Heart right ventricle (tissue), 16 donors: Measurements from ENCODE around the gene RRP1. TPM values are rescaled to one million over a fixed set of nuclear protein-coding genes. Genes with fewer than 3 reads are reported as not detected.

Experiments
- ATAC-seq, 8 donors: fragments of 200-7000 bp; cut with Tn5 transposase; one replicate each; pipeline ENCODE4 v1.9.1; 2020; ENCODE audit warnings: mild to moderate bottlenecking in 8 of 8, moderate library complexity in 8 of 8, moderate number of reproducible peaks in 1 of 8
- DNase-seq, 2 donors: peaks; one replicate each; pipeline ENCODE4 v3.0.0-alpha.2; 2020
- H3K27ac ChIP-seq, 10 donors: fragments of 200-600 bp; sonication (generic) in 2 of 10; one replicate each; pipeline versions ENCODE4 v1.5.0 to v1.8.0; 2020 to 2022; ENCODE audit warnings: mild to moderate bottlenecking in 3 of 10
- H3K27me3 ChIP-seq, 7 donors: fragments of 200-600 bp; one replicate each; pipeline ENCODE4 v1.8.0; 2021 to 2022; ENCODE audit warnings: mild to moderate bottlenecking in 2 of 7
- H3K36me3 ChIP-seq, 9 donors: fragments of 200-600 bp; sonication (generic) in 1 of 9; one replicate each; pipeline versions ENCODE4 v1.5.0 to v1.8.0; 2020 to 2022; ENCODE audit warnings: mild to moderate bottlenecking in 2 of 9
- H3K4me1 ChIP-seq, 9 donors: fragments of 200-600 bp; sonication (generic) in 1 of 9; one replicate each; pipeline versions ENCODE4 v1.5.0 to v1.8.0; 2020 to 2022; ENCODE audit warnings: mild to moderate bottlenecking in 4 of 9
- H3K4me3 ChIP-seq, 10 donors: fragments of 200-600 bp; sonication (generic) in 2 of 10; one replicate each; pipeline versions ENCODE4 v1.5.0 to v1.8.0; 2020 to 2022; ENCODE audit warnings: mild to moderate bottlenecking in 7 of 10, moderate library complexity in 2 of 10
- H3K9me3 ChIP-seq, 11 donors: fragments of 200-600 bp in 10 of 11; sonication (generic) in 2 of 11; one replicate each; pipeline versions ENCODE4 v1.5.0 to v1.8.0; 2013 to 2022; ENCODE audit warnings: mild to moderate bottlenecking in 2 of 11, control low read depth in 1 of 11, moderate library complexity in 1 of 11
- CTCF ChIP-seq, 9 donors: fragments of 200-600 bp; sonication (generic) in 2 of 9; IDR thresholded peaks; one replicate each; pipeline versions ENCODE4 v1.5.0 to v1.8.0; 2021 to 2022; ENCODE audit warnings: antibody characterized with exemption in 9 of 9, mild to moderate bottlenecking in 5 of 9, moderate library complexity in 1 of 9
- WGBS, 2 donors: extraction: QIAGEN DNeasy Blood & Tissue Kit; methylation state at CpG; one replicate each; pipeline ENCODE4 v1.1.7; 2013; ENCODE audit warnings: inconsistent platforms in 1 of 2; 5-methylcytosine and 5-hydroxymethylcytosine counted together
- intact Hi-C, 10 donors: fragments of 100-400 bp; cut with DNase I; formaldehyde crosslinking; loops; one replicate each; pipeline versions ENCODE4 v1.11.1 to v1.14.2; 2022
- polyA plus RNA-seq, 2 donors: library from polyadenylated mRNA; stranded (reverse); fragments of 200-250 nt; gene quantifications; one replicate each; pipeline ENCODE4 v1.2.3, GENCODE V29; 2013
- total RNA-seq, 10 donors: library from RNA; stranded (reverse); fragmentation: NEBNext Ultra II Directional in 3 of 10; extraction: Animal tissue kit (Norgen Biotek cat#: 25700) in 3 of 10; gene quantifications; one replicate each; pipeline versions ENCODE4 v1.2.1 to v1.2.4, GENCODE V29; 2021 to 2023
- donor health status: Arrhythmogenic right ventricular cardiomyopathy.
- donor health status: ischemic (EF 13 %, LVEDD 7.1; RV severe dilation, severe dysfunction).
- donor health status: healthy with polysubstance abuse.
- donor health status: DM: no; HTN: yes; CAD: no.
- donor health status: DM: no; HTN: no; CAD: no.
- donor health status: ischemic (EF 25% LVEDD 6.9; RV normal size, moderate dysfunction).
- donor health status: ischemic (EF 25% LVEDD 5.7; RV mildly dilated, moderate dysfunction).
- donor health status: healthy.
- donor health status: DM: yes; HTN: yes; CAD: no.
- donor health status: Ischemic cardiomyopathy.
- donor health status: ischemic (EF 35%, LVEDD 5.7; RV mildly dilated, moderate dysfunction).
- donor health status: nonischemic (EF 11% LVEDD 7.7; RV severe dilation, severe dysfunction).
- donor health status: DM: yes; HTN: yes; CAD: no.
- donor health status: PGD.
- donor health status: ischemic (EF 29% LVEDD 5.4; RV normal size, mild dysfunction).
- donor health status: nonischemic (EF 23%, LVEDD 6.1; RV moderate dilation, normal function).

The RRP1 gene
- total and polyA plus RNA-seq, 12 donors: 6.3 to 13.9 (median 9.3) TPM

GRCh38 chr21:43792406-43792805 is 3.0 kb downstream of the RRP1 start:
- no peaks in the 10 kb centered on the region for H3K27me3 ChIP-seq
- no peak for TF ChIP-seq CTCF (IDR thresholded peaks at IDR 0.05)
- H3K27ac ChIP-seq: no peak overlapping the region
- H3K4me3 ChIP-seq: no peak overlapping the region
- 92 to 95% methylated on average over 8 of the region's 8 CpGs for WGBS, 2 donors
- intact Hi-C loops: loop anchor here in 1 of 10 donors (5.0 kb wide), 1 partner anchor 50 kb away; no protein-coding TSS in a partner anchor
- H3K4me1 ChIP-seq: peaks cover 6 to 22% (median 19%) of the 10 kb centered on the region in 9 donors
- H3K36me3 ChIP-seq: peaks cover 0 to 67% (median 41%) of the 10 kb centered on the region in 9 donors
- DNase-seq (no peak), ATAC-seq (no peak)
- no peaks in the 10 kb centered on the region for H3K9me3 ChIP-seq

GRCh38 chr21:43793243-43793642 is 3.9 kb downstream of the RRP1 start:
- Histone ChIP-seq H3K27ac (no peak overlapping the region), H3K27me3 (no peaks in the 10 kb centered on the region), H3K36me3 (peaks cover 0 to 76% (median 49%) of the 10 kb centered on the region in 9 donors), H3K9me3 (no peaks in the 10 kb centered on the region), H3K4me3 (no peak overlapping the region), H3K4me1 (peaks cover 6 to 22% (median 19%) of the 10 kb centered on the region in 9 donors)
- 96 to 97% methylated on average over 16 of the region's 16 CpGs for WGBS, 2 donors
- intact Hi-C loops: loop anchor here in 1 of 10 donors (5.0 kb wide), 1 partner anchor 51 kb away; no protein-coding TSS in a partner anchor
- ATAC-seq: no peak
- TF ChIP-seq CTCF (IDR thresholded peaks at IDR 0.05): no peak
- no peak for DNase-seq

- Histone ChIP-seq H3K27ac (no peak overlapping the region), H3K9me3 (no peaks in the 10 kb centered on the region), H3K27me3 (no peaks in the 10 kb centered on the region), H3K4me1 (peaks cover 6 to 17% (median 13%) of the 10 kb centered on the region in 9 donors), H3K36me3 (peaks cover 0 to 86% (median 60%) of the 10 kb centered on the region in 9 donors), H3K4me3 (no peak overlapping the region)
- intact Hi-C loops: loop anchor here in 1 of 10 donors (5.0 kb wide), 1 partner anchor 52 kb away; no protein-coding TSS in a partner anchor
- ATAC-seq (no peak), DNase-seq (no peak)
- WGBS, 2 donors: 83 to 94% methylated on average over 12 of the region's 12 CpGs
- TF ChIP-seq CTCF (IDR thresholded peaks at IDR 0.05): no peak
Observed at GRCh38 chr21:43794311-43794710, 4.9 kb downstream of the RRP1 start.

GRCh38 chr21:43794857-43795256 is 5.5 kb downstream of the RRP1 start:
- H3K9me3 ChIP-seq: no peaks in the 10 kb centered on the region
- no peaks in the 10 kb centered on the region for H3K27me3 ChIP-seq
- no peak overlapping the region for H3K4me3 ChIP-seq
- peaks cover 6 to 14% (median 12%) of the 10 kb centered on the region in 9 donors for H3K4me1 ChIP-seq
- ATAC-seq (no peak), DNase-seq (no peak)
- intact Hi-C loops: loop anchor here in 1 of 10 donors (5.0 kb wide), 1 partner anchor 53 kb away; no protein-coding TSS in a partner anchor
- 87 to 94% methylated on average over 14 of the region's 14 CpGs for WGBS, 2 donors
- H3K27ac ChIP-seq: no peak overlapping the region
- no peak for TF ChIP-seq CTCF (IDR thresholded peaks at IDR 0.05)
- H3K36me3 ChIP-seq: peaks cover 0 to 92% (median 62%) of the 10 kb centered on the region in 9 donors
